SK-N-DZ (cell line): ENCODE data around the gene CAPN2.
"Not testable (repeated sequence)": the region's sequence is repeated elsewhere in the genome, so short reads cannot be mapped to it uniquely, and the experiment has no call there.

Experiments used
- DNase-seq: peaks from one replicate; pipeline ENCODE4 v3.0.0-alpha.2; 2015; ENCODE audit warnings: low spot score

CAPN2 gene

DNA sequence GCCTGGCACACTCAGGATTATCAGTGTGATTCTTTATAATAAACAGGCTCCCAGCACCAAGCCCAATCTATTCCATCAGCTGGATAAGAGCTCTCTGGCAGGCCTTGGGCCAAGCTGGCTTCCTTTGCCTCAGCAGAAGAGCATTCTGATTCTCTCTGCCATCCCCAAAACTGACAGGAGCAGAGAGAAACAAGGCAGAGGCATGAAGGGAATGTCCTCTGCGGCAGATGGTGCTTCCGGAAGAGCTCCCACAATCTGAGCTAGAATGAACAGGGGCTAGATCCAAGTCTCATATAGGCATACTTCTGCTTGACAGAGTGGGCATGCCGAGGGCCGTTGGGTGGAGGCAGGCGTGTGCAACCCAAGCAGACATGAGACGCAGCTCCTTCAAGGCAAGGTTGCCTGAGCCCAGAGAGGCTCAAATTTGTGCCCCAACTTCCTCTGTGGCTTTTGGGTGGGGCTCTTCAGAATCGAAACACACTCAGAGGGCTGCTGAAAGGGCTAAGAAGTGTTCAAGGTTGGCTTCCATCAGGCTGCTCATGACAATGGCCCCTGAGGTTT, 4.0 kb downstream of the CAPN2 start:
- DNase-seq, result no peak

DNA sequence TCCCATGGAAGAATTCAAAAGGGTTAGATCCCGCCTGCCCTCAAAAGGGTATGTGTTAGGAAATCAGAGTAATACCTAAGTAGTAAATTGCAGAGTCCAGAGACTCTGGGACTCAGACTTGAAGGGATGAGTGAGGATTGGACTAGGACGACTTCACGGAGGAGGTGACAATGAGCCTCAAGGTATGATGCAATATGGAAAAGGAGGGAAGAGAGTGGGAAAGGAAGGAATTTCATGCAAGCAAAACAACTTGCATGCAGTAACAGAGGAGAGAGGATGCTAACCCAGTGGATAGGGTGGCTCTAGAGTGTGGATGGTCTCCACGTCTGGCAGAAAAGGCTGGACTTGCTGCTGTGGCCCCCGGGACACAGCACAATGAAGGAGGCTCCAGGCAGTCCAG, 4.8 kb downstream of the CAPN2 start:
- DNase-seq, result no peak

DNA sequence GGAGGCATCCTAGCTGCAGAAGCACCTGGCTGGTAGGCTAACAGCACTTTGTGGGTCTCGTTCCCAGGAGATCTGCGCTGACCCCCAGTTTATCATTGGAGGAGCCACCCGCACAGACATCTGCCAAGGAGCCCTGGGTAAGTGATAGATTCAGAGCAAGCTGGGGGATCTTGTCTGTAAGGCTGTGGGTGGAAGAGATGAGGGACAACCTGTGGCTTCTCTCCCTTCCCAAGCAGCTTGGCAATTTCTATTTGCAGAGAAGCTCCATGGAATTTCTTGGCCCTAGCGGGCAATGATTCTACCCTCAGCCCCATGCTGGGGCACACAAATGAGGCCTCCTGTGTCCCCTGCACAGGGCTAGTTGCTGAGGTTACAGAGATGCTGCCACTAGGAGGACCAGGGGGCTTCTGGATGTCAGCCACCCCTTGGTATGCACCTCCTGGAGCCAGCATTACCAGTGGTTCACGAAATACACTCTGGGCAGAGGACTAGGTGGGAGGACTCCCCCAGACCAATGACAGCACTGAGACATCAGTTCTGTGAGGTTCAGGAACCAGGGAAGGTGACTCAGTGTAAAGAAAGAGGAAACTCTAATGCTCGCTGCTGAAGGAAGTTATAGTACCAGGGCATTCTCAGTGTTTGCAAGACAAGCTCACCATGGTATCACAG, 5.5 kb downstream of the CAPN2 start:
- DNase-seq, result no peak

DNA sequence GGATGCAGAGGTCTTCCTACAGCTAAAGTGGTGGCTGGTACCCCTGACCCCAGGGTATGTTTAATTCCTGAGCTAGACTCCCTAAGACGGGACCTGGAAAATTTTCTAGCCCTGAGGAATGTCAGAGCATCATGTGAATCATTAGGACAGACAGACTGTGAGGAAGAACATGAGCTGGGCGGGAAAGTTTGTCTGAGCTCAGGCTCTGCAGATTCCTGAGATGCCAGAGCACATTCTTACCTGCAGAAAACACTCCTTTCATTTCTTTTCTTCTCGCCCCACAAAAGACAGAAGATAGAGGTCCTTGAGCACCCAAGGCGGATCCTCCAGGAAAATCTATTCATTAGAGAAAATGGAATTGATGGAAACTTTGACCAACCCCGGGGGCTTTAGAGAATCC, 6.5 kb downstream of the CAPN2 start:
- no peak for DNase-seq

DNA sequence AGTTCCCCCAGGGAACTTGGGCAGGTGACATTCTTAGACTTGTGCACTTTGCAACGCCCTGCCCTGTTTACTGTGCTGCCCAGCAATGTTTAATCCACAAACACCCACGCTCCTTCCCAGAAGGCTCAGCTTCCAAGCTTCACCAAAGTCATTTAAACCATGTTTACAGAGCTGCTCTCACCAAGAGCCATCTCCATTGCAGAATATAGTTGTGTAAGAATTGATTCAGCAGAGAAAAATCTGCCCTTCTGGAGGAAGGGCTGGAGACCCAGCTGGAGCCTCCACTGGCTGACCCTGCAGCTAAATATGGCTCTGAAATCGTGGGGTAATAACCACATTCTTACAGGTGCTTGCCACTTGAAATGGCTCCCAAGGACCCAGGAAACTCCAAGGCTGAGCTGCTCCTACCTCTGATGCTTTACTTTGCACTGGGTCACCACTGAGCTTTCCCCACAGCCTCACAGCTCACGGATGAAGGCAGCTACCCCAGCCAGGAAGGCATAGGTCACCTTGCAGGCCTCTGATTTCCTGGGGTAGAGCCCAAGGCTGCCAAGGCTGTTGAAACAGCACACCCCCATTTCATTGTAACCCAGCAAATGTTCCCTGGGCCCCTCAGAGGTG, 8.7 kb downstream of the CAPN2 start:
- no peak for DNase-seq

DNA sequence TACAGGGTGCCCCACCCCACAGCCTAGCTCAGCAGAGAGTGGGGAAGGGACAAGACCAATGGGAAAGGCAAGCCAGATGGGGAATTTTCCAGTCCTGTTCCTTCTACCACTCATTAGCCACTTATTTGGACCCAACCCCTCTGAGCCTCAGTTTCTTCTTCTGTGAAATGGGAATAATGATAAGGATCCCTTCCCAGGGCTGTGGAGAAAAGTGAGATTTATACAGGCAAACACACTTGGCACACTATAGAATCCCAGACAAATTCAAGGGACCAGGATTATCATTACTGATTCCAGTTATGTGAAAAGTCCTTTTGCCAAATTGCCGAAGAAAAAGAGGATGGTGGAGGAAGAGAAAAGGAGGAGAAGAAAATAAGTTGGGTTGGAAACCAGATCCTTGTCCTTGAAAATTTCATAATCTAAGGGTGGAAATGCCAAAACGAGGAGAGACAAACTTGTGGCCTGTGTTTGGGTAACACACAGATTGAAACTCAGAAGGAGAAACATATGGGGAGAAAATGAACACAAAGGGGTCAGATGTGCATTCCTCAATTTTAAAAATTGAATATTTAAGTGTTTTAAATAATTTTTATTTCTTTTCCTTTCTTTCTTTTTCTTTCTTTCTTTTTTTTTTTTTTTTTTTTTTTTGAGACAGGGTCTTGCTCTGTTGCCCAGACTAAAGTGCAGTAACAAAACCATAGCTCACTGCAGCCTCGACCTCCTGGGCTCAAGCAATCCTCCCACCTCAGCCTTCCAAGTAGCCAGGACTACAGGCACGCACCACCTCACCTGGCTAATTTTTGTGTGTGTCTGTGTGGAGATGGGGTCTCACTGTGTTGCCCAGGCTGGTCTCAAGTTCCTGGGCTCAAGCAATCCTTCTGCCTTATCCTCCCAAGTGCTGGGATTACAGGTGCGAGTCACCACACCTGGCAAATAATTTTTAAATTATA, 9.6 kb downstream of the CAPN2 start:
- no peak for DNase-seq

DNA sequence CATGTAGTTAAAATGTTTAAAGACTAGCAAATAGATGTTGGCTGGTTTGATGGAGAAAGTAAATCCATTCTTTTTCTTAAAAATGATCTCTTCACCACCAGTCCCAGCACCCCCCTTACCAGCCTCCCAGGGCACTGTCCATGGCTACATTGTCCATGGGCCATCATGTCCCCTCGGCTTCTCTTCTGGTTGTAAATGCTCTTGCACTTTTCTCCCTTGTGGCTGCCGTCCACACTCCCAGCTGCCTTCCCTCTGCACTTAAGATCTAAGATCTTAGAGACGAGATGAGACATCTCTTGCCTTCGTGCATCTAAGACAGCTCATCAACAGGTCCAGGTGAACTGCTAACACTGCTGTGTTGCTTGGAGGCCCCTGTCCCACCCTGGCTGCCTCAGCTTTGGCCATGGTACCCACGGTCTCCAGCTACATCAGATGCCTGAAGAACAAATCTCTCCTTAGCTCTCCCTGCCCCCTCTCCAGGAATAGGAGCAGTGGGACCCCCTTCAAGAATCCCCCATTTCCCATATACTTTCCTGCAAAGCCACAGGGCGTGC, 11.1 kb downstream of the CAPN2 start:
- DNase-seq, result no peak

DNA sequence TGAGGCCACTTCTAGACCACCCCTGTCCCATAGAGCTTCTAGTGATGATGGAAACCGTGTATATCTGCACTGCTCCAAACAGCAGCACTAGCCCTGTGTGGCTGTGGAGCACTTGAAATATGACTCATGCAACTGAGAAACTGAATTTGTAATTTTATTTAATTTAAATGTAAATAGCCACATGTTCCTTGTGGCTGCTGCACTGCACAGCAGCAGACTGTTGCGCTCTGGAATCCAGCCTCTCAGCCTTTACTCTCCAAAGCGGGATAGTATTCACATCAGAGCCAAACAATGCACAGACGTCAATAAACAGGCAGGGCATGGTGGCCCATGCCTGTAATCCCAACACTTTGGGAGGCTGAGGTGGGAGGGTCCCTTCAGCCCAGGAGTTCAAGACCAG, 12.0 kb downstream of the CAPN2 start:
- DNase-seq, result no peak

DNA sequence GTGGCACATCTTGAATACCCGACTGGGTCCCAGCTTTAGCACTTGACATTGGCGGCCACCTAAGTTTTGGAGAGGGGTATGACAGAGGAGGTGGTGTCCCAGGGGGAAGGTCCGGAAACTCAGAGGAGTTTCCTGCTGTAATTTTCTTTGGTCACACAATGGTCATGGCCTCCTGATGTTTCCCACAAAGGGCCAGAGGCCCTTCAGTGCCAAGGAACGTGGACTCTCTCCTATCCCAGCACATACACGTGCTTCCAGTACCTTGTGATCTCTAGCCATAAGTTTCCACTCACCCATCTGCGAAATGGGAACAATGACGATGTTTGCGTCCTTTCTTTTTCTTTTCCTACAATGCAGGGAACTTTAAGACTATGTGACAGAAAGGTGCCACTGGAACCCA, 13.2 kb downstream of the CAPN2 start:
- DNase-seq, result no peak

DNA sequence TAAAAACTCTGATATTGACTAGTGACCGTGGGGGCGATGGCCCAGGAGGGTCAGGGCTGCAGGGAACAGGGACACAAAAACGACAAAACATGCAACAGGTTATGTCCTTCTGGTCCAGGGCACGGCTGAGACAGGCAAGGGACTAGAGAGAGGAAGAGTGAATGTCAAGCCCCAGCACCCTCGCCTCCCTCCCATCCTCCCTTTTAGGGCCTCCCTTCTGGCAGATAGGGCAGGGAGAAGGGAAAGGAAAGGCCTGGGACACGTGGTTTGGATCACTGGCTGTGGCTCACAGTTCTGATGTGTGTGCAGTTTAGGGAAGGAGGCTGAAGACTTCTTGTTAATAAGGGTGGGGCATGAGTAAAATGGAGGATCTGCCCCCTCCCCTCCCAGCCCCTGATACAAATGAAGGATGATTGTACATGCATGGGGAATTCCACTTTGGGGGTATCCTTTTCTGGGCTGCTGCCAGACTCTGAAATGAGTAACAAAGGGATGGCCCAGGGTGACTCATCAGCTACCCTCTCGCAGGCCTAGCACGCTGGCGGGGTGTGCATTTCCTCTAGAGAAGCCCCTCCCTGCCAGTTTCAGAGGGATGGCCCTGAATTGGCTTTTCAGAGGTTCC, 14.2 kb downstream of the CAPN2 start:
- no peak for DNase-seq

DNA sequence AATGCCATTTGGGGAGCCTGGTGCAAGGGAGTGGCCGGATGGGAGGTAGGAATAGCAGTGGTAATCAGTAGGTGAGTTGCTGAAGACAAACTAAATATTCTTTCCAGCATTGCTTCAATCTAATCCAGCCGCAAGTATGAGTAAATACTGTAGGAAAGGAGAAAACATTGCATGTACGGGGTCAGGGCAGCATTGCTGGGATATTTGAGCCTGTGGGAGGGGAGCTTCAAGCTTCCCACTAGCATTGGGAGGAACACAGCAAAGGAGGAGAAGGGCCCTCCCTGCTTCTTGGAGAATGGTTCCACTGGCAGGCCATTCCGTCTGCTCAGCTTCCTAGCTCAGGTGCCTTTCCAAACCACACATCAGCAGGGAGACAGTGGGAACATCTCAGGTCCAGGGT, 15.2 kb downstream of the CAPN2 start:
- no peak for DNase-seq

DNA sequence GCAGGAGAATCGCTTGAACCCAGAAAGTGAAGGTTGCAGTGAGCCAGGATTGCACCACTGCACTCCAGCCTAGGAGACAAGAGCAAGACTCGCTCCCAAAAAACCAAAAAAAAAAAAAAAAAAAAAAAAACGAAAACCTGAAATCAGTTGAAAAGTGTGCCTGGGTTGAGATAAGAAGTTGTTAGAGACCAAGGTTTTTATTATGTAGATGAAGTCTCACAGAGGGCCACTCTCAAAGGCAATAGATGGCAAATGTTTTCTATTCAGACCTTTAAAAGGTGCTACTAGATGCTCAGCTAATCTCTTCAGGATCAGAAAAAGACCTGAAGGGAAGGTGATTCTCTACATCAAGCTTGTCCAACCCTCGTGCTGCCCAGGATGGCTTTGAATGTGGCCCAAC, 17.6 kb downstream of the CAPN2 start:
- DNase-seq, result no peak

DNA sequence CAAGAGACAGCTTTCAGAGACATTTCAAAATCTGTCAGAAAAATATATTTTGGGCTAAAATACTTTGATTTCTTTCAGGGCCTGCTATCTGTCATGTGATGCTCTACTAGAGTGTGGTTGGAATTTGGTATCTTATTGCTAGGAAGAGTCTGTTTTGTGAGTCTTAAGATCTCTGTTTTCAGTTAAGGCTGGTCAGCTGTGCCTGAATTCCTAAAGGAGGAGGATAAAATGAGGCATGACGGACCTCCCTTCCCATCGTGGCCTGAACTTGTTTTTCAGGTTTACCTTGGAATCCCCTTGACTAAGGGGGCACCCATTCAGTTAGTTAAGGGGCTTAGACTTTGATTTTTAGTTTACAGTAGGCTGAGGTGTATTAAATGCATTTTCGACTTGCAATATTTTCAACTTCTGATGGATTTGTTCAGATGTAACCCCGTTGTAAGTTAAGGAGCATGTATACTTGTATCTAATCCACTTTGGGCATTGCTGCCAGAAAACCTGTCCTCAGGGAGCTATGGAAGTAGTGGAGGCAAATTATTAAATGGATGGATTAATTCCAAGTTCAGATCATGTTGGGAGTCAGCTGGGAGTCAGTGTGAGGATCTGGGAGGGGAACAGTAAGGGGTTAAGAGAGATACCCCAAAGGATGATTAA, 18.3 kb downstream of the CAPN2 start:
- DNase-seq, result no peak

DNA sequence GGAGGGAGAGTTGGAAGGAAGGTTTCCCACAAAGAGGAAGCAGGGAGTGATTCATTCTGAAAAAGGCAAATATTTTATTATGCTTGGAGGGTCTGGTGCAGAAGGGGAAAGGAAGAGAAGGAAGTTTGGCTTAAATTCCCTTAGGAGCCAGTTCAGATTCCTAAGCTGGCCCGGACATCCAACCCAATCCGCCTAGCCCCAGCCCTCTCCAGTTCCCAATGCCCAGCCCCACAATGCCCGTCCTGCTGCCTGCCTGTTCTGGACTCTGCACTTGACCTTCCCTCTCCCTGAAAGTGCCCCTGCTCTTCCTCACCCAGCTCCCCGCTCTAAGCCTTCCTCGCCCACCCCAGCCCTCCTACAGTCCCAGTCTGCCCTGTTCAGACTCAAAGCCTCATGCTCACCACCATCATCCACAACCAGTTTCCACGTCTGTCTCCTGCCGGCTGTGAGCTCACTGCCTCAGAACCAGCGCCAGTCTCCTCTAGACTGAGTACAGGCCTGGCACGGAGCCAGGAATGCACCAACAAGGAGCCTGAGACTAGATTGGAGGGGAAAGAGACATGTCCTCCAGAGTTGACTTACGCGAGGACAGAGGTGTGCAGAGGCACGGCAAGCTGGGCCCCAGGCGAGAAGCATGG, 18.9 kb downstream of the CAPN2 start:
- DNase-seq, result no peak

DNA sequence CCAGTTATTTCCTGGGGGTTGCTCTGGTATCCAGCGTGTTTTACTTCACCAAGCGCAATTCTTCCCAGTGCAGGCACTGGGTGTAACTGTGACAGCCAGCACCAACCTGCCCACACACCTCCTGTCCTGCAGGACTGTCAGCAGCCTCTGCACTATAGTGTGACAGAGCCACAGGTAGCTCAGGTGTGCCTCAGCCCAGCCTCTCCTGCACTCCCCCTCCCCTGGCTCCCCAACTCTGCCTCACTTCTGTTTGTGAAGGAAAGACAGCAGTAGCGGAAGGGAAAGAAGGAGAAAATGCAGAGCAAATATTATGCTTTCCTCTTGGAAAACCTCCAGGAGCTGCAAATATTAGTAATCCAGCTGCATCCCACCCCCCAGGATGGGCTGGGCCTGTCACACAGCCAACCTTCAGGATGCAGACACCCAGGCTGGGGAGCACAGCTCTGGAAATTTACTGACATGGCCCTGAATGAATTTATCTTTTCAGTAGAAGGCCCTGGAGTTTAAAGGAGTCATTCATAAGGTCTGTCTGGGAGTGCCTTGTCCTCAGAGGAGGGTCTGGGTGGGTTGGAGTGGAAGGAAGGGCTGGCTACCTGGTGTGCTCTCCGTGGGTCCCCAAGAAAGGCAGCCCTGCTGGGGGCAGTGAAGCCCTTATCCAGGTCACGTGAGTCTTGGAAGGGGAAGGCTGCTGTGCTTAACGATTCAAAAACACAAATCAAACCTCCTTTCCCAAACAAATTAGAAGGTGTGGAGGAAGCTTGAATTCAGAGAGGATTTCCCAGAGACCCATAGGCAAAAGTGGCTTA, 20.9 kb downstream of the CAPN2 start:
- DNase-seq, result no peak

DNA sequence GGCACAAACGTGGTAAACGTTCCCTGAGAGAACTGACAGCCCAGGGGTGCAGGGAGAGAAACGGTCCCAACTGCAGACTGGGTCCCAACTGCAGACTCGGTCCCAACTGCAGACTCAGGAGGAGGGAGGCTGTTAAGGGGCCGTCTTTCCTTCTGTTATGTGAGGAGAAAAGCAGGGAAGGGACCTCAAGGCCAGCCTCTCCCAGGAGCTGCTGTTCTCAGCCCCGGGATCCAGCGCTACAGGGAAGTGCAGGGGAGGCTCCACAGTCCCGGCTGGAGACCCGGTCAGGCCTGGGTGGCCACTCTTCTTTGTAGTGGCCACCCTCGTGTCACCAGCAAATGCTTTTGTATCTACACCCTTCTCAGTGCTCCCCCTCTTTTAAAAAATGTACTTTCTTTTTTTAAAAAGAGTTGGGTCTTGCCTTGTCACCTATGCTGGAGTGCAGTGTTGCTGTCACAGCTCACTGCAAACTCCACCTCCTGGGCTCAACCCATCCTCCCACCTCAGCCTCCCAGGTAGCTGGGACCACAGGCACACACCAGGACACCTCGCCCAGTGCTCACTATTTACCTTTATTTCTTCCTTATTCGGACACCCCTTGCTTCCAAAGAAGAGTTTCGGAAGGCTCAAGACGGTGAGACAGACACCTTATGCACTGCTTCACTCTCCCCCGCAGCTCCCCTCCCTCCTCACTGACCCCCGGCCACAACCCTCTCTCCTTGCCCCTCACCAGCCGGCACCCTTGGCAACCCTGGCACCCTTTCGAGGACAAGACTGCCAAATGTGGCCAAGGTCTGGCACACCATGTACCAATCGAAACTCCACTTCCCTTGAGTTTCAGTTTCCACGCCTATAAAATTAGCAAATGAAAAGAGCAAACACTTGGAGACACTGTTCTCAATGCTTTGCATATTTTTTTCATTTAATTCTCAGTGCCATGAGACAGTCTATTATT, 21.8 kb downstream of the CAPN2 start:
- no peak for DNase-seq

DNA sequence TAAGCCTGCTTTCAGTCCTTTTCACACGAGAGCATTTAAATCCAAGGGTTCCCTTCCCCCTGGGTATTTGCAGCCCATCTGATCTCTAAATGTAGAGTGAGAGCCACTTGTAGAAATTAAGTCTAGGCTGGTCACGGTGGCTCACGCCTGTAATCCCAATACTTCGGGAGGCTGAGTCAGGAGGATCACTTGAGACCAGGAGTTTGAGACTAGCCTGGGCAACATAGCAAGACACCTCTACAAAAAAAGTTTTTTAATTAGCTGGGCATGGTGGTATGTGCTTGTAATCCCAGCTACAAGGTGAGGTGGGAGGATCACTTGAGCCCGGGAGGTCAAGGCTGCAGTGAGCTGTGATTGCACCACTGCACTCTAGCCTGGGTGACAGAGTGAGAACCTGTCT, 24.3 kb downstream of the CAPN2 start:
- not testable (repeated sequence) for DNase-seq

DNA sequence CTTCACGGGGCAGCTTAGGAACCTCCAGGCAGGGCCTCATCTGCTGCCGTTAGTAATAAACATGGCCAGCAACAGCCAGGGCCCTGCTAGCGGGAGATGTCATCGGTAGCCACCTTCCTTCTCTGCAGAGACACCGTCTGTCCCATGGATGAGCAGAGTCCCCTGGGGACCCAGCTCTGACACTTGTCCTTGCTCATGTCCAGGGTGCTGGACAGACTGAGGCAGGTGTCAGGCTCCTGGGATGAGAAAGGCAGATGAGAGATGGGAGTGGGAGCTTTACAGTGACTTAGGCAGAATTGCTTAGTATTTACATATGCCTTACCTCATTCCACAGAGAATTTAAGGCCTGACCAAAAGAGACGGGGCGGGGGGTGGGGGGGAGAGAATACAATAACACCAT, 25.0 kb downstream of the CAPN2 start:
- no peak for DNase-seq
